Aortic smooth muscle cell (primary cell): ENCODE measurements around the gene CTSD. TPM values are rescaled to one million over a fixed set of nuclear protein-coding genes. Genes with fewer than 3 reads are reported as not detected.

Experiments used
- total RNA-seq: library from RNA; depleted of rRNA; stranded (reverse); fragments of >200 nt; gene quantifications from 2 replicates; pipeline ENCODE4 v1.2.3, GENCODE V29; 2014

CTSD gene
- 538 and 658 TPM in 2 replicates for total RNA-seq

GRCh38 chr11:1763796-1764661, at the start of gene CTSD:
CTSD (minus strand) TSS chr11:1763927; CDS start chr11:1763859, 68 bp downstream.

GRCh38 chr11:1750481-1750839, 13.3 kb downstream of the CTSD start, which contains the start of gene IFITM10:
IFITM10 (minus strand) TSS chr11:1750595; CDS start chr11:1750442, 153 bp downstream.

Other genes with a start within 250 kb of the CTSD start
- 0.40 and 0.62 TPM in 2 replicates for gene DUSP8, start 191.7 kb downstream of the CTSD start, total RNA-seq
- gene KRTAP5-1, start 178.6 kb downstream of the CTSD start, total RNA-seq = not detected in 2 replicates
- not detected in 2 replicates for gene KRTAP5-2, start 165.6 kb downstream of the CTSD start, total RNA-seq
- gene KRTAP5-3, start 155.5 kb downstream of the CTSD start, total RNA-seq = not detected in 2 replicates
- 0.19 TPM in 1 of 2 replicates, not detected in the other for gene KRTAP5-4, start 141.8 kb downstream of the CTSD start, total RNA-seq
- not detected in 2 replicates for gene KRTAP5-5, start 134.2 kb downstream of the CTSD start, total RNA-seq
- not detected in 2 replicates for gene KRTAP5-6, start 66.7 kb downstream of the CTSD start, total RNA-seq
- gene IFITM10, start 13.3 kb downstream of the CTSD start, total RNA-seq = 4.5 and 7.7 TPM in 2 replicates
- 0.26 TPM in 1 of 2 replicates, not detected in the other for gene SYT8, start 71.1 kb upstream of the CTSD start, total RNA-seq
- gene TNNI2, start 75.1 kb upstream of the CTSD start, total RNA-seq = not detected in 2 replicates
- gene LSP1, start 89.2 kb upstream of the CTSD start, total RNA-seq = 6.7 and 18.2 TPM in 2 replicates
- gene PRR33, start 128.0 kb upstream of the CTSD start, total RNA-seq = not detected in 2 replicates
- 0.25 and 0.26 TPM in 2 replicates for gene TNNT3, start 155.8 kb upstream of the CTSD start, total RNA-seq
- 164 and 189 TPM in 2 replicates for gene MRPL23, start 183.4 kb upstream of the CTSD start, total RNA-seq
- 0.37 TPM in 1 of 2 replicates, not detected in the other for gene H19, start 233.9 kb upstream of the CTSD start, total RNA-seq